ENCODE data around the gene PTGER2. TPM values are rescaled to one million over a fixed set of nuclear protein-coding genes. Genes with fewer than 3 reads are reported as not detected.
A peak's percentile ranks its signal among the peaks of the same experiment; 100 is the strongest.

Gene PTGER2, protein sequence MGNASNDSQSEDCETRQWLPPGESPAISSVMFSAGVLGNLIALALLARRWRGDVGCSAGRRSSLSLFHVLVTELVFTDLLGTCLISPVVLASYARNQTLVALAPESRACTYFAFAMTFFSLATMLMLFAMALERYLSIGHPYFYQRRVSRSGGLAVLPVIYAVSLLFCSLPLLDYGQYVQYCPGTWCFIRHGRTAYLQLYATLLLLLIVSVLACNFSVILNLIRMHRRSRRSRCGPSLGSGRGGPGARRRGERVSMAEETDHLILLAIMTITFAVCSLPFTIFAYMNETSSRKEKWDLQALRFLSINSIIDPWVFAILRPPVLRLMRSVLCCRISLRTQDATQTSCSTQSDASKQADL
- total RNA-seq, result 1.4 TPM
- 1 to 10 TPM in 6 of 8 donors, under 1 TPM in 2; 0.64 to 3.4 (median 1.3) TPM for polyA plus RNA-seq (ENCODE audit: insufficient read depth in 1 of 8, insufficient read length in 8 of 8, low replicate concordance in 1 of 8)
- long read RNA-seq, donor 1, result 0 reads
- long read RNA-seq, donor 2, result 0 reads
- long read RNA-seq, donor 3, partial matches to known transcripts, result 0 of 1 reads
- long read RNA-seq, donor 3, other reads (novel, unspliced or antisense), result 0 of 1 reads
- long read RNA-seq, donor 4, partial matches to known transcripts, result 0 of 1 reads
- long read RNA-seq, donor 4, other reads (novel, unspliced or antisense), result 0 of 1 reads
- long read RNA-seq, donor 5, partial matches to known transcripts, result 0 of 3 reads
- long read RNA-seq, donor 5, other reads (novel, unspliced or antisense), result 0 of 3 reads
- long read RNA-seq, donor 6, partial matches to known transcripts, result 0 of 1 reads
- long read RNA-seq, donor 6, other reads (novel, unspliced or antisense), result 0 of 1 reads
- long read RNA-seq, donor 7, result 0 reads
- long read RNA-seq, donor 8, partial matches to known transcripts, result 0 of 1 reads
- long read RNA-seq, donor 8, other reads (novel, unspliced or antisense), result 0 of 1 reads
- long read RNA-seq, donor 9, partial matches to known transcripts, result 0 of 1 reads
- long read RNA-seq, donor 9, other reads (novel, unspliced or antisense), result 0 of 1 reads
- long read RNA-seq, donor 10, partial matches to known transcripts, result 0 of 2 reads
- long read RNA-seq, donor 10, other reads (novel, unspliced or antisense), result 0 of 2 reads
- long read RNA-seq, donor 11, partial matches to known transcripts, result 0 of 1 reads
- long read RNA-seq, donor 11, other reads (novel, unspliced or antisense), result 0 of 1 reads

GRCh38 chr14:52313903-52314594 is at the start of gene PTGER2:
Gene PTGER2 (plus strand): TSS chr14:52314312. CDS start chr14:52314549, 237 bp downstream.
- no peaks in the 10 kb centered on the region for H3K36me3 ChIP-seq (ENCODE audit: control insufficient read depth, insufficient read depth, low read length)
- peaks cover 16% of the 10 kb centered on the region for H3K4me1 ChIP-seq (ENCODE audit: control insufficient read depth, insufficient read depth, low read length)
- DNase-seq, result peak; percentile 92
- no peaks in the 10 kb centered on the region for H3K9me3 ChIP-seq (replicated peaks; ENCODE audit: control insufficient read depth, low read depth, low read length)
- H3K4me3 ChIP-seq (ENCODE audit: low read length), result peak within 1 kb of the TSS; percentile 66
- H3K27ac ChIP-seq (ENCODE audit: low read length), result peak within 1 kb of the TSS; percentile 62
- H3K27me3 ChIP-seq (ENCODE audit: control insufficient read depth, insufficient read depth, low read length), result peaks cover 26% of the 10 kb centered on the region
- WGBS (ENCODE audit: insufficient coverage), result under 1% methylated on average over 70 of the region's 73 CpGs

- no peak overlapping the region for H3K27ac ChIP-seq (ENCODE audit: low read length)
- 92% methylated on average over 2 of the region's 5 CpGs for WGBS (ENCODE audit: insufficient coverage)
These were observed 48.9 kb upstream of the PTGER2 start for GRCh38 chr14:52265253-52265652.

DNA sequence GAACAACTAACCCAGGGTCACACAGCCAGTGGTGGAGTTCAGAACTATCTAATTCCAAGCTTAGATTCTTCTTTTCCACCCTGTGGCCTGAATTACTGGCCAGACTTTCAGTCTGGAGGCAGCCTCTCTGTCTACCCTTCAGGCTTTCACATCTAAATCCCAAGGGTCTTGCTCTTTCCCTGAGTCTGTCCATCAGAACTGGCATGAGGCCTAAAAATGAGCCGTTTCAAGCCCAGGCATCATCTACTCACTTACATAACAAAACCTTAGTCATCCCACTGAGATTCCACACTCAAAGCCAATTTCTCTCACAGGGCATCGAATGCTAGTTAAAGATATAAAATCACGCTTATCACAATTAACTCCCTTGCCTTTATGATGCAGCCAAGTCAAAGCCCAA is 47.9 kb upstream of the PTGER2 start:
- H3K9me3 ChIP-seq (replicated peaks; ENCODE audit: control insufficient read depth, low read depth, low read length), result no peaks in the 10 kb centered on the region
- H3K27ac ChIP-seq (ENCODE audit: low read length), result no peak overlapping the region
- no peaks in the 10 kb centered on the region for H3K36me3 ChIP-seq (ENCODE audit: control insufficient read depth, insufficient read depth, low read length)
- peak; percentile 39 for DNase-seq
- peaks cover 21% of the 10 kb centered on the region for H3K4me1 ChIP-seq (ENCODE audit: control insufficient read depth, insufficient read depth, low read length)
- H3K27me3 ChIP-seq (ENCODE audit: control insufficient read depth, insufficient read depth, low read length), result peaks cover 37% of the 10 kb centered on the region
- H3K4me3 ChIP-seq (ENCODE audit: low read length), result no peak overlapping the region
- 63% methylated on average over 3 of the region's 3 CpGs for WGBS (ENCODE audit: insufficient coverage)

More at GRCh38 chr14:52265253-52265652, 48.9 kb upstream of the PTGER2 start:
- Histone ChIP-seq H3K4me1 (ENCODE audit: control insufficient read depth, insufficient read depth, low read length) (peaks cover 21% of the 10 kb centered on the region), H3K27me3 (ENCODE audit: control insufficient read depth, insufficient read depth, low read length) (peaks cover 37% of the 10 kb centered on the region), H3K9me3 (replicated peaks; ENCODE audit: control insufficient read depth, low read depth, low read length) (no peaks in the 10 kb centered on the region), H3K4me3 (ENCODE audit: low read length) (no peak overlapping the region), H3K36me3 (ENCODE audit: control insufficient read depth, insufficient read depth, low read length) (no peaks in the 10 kb centered on the region)
- no peak for DNase-seq

DNA sequence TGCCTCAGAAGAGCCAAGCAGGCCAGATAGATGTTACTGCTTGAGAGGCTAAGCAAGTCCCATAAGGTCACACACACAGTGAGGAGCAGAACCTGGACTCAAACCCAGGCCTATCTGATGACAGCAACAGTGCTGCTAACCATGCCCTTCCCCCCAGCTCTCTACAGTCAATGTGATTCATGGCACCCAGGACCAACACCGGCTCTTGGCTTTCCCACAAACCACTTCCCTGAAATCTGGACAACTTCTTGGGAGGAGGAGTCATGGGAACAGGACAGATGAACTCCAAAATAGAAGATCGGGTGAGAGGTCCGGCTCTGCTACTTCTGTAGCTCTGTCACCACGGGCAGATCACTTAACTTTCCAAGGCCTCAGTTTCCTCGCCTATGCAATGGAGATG is 47.3 kb upstream of the PTGER2 start:
- no peak overlapping the region for H3K4me3 ChIP-seq (ENCODE audit: low read length)
- H3K4me1 ChIP-seq (ENCODE audit: control insufficient read depth, insufficient read depth, low read length), result peaks cover 21% of the 10 kb centered on the region
- WGBS (ENCODE audit: insufficient coverage), result 62% methylated on average over 3 of the region's 5 CpGs
- H3K36me3 ChIP-seq (ENCODE audit: control insufficient read depth, insufficient read depth, low read length), result no peaks in the 10 kb centered on the region
- H3K27ac ChIP-seq (ENCODE audit: low read length), result no peak overlapping the region
- H3K9me3 ChIP-seq (replicated peaks; ENCODE audit: control insufficient read depth, low read depth, low read length), result no peaks in the 10 kb centered on the region
- peaks cover 37% of the 10 kb centered on the region for H3K27me3 ChIP-seq (ENCODE audit: control insufficient read depth, insufficient read depth, low read length)
- DNase-seq, result no peak

GRCh38 chr14:52267501-52268278 is 46.4 kb upstream of the PTGER2 start, which contains the start of gene PTGDR:
Gene PTGDR (plus strand): TSS chr14:52267698. CDS start chr14:52267815, 117 bp downstream.
- peak; percentile 18 for DNase-seq
- no peak within 1 kb of the TSS for H3K27ac ChIP-seq (ENCODE audit: low read length)
- WGBS (ENCODE audit: insufficient coverage), result 3% methylated on average over 59 of the region's 63 CpGs

DNA sequence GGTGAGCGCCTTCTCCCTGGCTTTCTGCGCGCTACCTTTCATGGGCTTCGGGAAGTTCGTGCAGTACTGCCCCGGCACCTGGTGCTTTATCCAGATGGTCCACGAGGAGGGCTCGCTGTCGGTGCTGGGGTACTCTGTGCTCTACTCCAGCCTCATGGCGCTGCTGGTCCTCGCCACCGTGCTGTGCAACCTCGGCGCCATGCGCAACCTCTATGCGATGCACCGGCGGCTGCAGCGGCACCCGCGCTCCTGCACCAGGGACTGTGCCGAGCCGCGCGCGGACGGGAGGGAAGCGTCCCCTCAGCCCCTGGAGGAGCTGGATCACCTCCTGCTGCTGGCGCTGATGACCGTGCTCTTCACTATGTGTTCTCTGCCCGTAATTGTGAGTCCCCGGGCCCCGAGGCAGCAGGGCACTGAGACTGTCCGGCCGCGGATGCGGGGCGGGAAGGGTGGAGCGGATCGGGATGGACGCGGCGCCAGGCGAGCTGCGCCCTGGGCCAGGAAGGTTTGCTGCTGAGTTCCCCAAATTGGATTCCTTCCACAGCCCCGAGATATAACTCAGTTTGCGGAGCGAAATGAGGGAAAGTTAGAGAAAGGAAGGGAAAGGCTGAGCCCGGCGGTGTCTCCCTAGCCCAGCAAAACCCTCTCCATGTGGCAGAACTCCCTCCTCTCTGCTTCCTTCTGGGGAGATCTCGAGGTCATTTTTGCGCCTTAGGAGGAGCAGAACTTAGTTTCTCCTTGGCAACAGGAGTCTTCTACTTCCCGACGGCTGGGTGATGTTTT is 45.6 kb upstream of the PTGER2 start:
- WGBS (ENCODE audit: insufficient coverage), result 1% methylated on average over 40 of the region's 54 CpGs
- Histone ChIP-seq H3K27me3 (ENCODE audit: control insufficient read depth, insufficient read depth, low read length) (peaks cover 39% of the 10 kb centered on the region), H3K4me3 (ENCODE audit: low read length) (peak overlapping the region; percentile 30), H3K36me3 (ENCODE audit: control insufficient read depth, insufficient read depth, low read length) (no peaks in the 10 kb centered on the region), H3K9me3 (replicated peaks; ENCODE audit: control insufficient read depth, low read depth, low read length) (no peaks in the 10 kb centered on the region), H3K4me1 (ENCODE audit: control insufficient read depth, insufficient read depth, low read length) (peaks cover 21% of the 10 kb centered on the region), H3K27ac (ENCODE audit: low read length) (no peak overlapping the region)
- peak; percentile 32 for DNase-seq

More at GRCh38 chr14:52267501-52268278, 46.4 kb upstream of the PTGER2 start, which contains the start of gene PTGDR:
- H3K4me1 ChIP-seq (ENCODE audit: control insufficient read depth, insufficient read depth, low read length), result peaks cover 21% of the 10 kb centered on the region
- H3K9me3 ChIP-seq (replicated peaks; ENCODE audit: control insufficient read depth, low read depth, low read length), result no peaks in the 10 kb centered on the region
- H3K27me3 ChIP-seq (ENCODE audit: control insufficient read depth, insufficient read depth, low read length), result peaks cover 40% of the 10 kb centered on the region
- no peaks in the 10 kb centered on the region for H3K36me3 ChIP-seq (ENCODE audit: control insufficient read depth, insufficient read depth, low read length)
- H3K4me3 ChIP-seq (ENCODE audit: low read length), result peak within 1 kb of the TSS; percentile 30

DNA sequence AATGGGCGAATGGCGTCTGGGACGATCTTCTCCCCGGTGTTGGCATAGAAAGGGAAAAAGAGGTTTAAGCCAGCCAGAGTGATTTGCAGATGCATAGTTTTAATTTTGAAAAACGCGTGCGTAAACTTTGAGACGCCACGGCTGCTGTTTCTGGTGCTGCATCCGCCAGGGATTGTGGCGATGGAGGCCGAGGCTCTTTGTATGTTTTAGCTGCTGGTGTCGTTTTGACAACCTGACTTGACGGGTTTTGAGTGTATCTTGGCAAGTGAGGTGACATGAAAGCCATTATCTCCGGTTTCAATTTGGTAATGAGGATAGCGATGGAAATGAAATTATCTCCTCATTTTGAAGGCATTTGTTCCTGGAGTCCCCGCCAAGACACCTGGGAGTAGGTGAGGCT is 45.0 kb upstream of the PTGER2 start:
- DNase-seq, result no peak
- H3K27me3 ChIP-seq (ENCODE audit: control insufficient read depth, insufficient read depth, low read length), result peaks cover 38% of the 10 kb centered on the region
- WGBS (ENCODE audit: insufficient coverage), result 27% methylated on average over 13 of the region's 17 CpGs

GRCh38 chr14:52269982-52270381 is 44.1 kb upstream of the PTGER2 start:
- no peak overlapping the region for H3K27ac ChIP-seq (ENCODE audit: low read length)
- 51% methylated on average over 8 of the region's 8 CpGs for WGBS (ENCODE audit: insufficient coverage)
- peaks cover 21% of the 10 kb centered on the region for H3K4me1 ChIP-seq (ENCODE audit: control insufficient read depth, insufficient read depth, low read length)
- H3K9me3 ChIP-seq (replicated peaks; ENCODE audit: control insufficient read depth, low read depth, low read length), result no peaks in the 10 kb centered on the region
- H3K27me3 ChIP-seq (ENCODE audit: control insufficient read depth, insufficient read depth, low read length), result peaks cover 41% of the 10 kb centered on the region
- H3K4me3 ChIP-seq (ENCODE audit: low read length), result no peak overlapping the region
- peak; percentile 94 for DNase-seq
- no peaks in the 10 kb centered on the region for H3K36me3 ChIP-seq (ENCODE audit: control insufficient read depth, insufficient read depth, low read length)

More for the DNA sequence above, 45.0 kb upstream of the PTGER2 start:
- Histone ChIP-seq H3K4me1 (ENCODE audit: control insufficient read depth, insufficient read depth, low read length) (peaks cover 21% of the 10 kb centered on the region), H3K27ac (ENCODE audit: low read length) (no peak overlapping the region), H3K9me3 (replicated peaks; ENCODE audit: control insufficient read depth, low read depth, low read length) (no peaks in the 10 kb centered on the region), H3K4me3 (ENCODE audit: low read length) (peak overlapping the region; percentile 30), H3K36me3 (ENCODE audit: control insufficient read depth, insufficient read depth, low read length) (no peaks in the 10 kb centered on the region)

Measured in muscle of leg (tissue), 16 donors.